RWPE2 (cell line): Measurements from ENCODE around the gene CSNK1G2.

Source experiments
- ATAC-seq: fragments of 200-7000 bp; cut with Tn5 transposase; 3 replicates; pipeline ENCODE4 v1.9.1; 2021; ENCODE audit warnings: low read depth
- DNase-seq: peaks from one replicate; pipeline ENCODE4 v3.0.0-alpha.2; 2020; ENCODE audit warnings: low spot score
- H3K27ac ChIP-seq: fragments of 450-650 bp; 2 replicates; pipeline ENCODE4 v1.5.1; 2017; ENCODE audit warnings: mild to moderate bottlenecking; ENCODE audit not compliant: poor library complexity, severe bottlenecking
- H3K27me3 ChIP-seq: fragments of 250-450 bp; sonication (Bioruptor Pico); 2 replicates; pipeline ENCODE4 v1.5.1; 2021; ENCODE audit warnings: mild to moderate bottlenecking, moderate library complexity; ENCODE audit not compliant: insufficient read depth, poor library complexity, severe bottlenecking
- H3K36me3 ChIP-seq: fragments of 250-450 bp; sonication (Bioruptor Pico); 2 replicates; pipeline ENCODE4 v1.5.1; 2020; ENCODE audit warnings: low read depth, mild to moderate bottlenecking, moderate library complexity
- H3K4me1 ChIP-seq: fragments of 250-450 bp; sonication (Bioruptor Pico); 2 replicates; pipeline ENCODE4 v1.5.1; 2021; ENCODE audit warnings: mild to moderate bottlenecking, moderate library complexity; ENCODE audit not compliant: insufficient read depth, poor library complexity, severe bottlenecking
- H3K4me3 ChIP-seq: fragments of 250-450 bp; sonication (Bioruptor Pico); 2 replicates; pipeline ENCODE4 v1.5.1; 2021; ENCODE audit warnings: mild to moderate bottlenecking, moderate library complexity; ENCODE audit not compliant: severe bottlenecking
- H3K9me3 ChIP-seq: fragments of 250-450 bp; sonication (Bioruptor Pico); 2 replicates; pipeline ENCODE4 v1.5.1; 2021; ENCODE audit warnings: mild to moderate bottlenecking, moderate library complexity; ENCODE audit not compliant: severe bottlenecking
- TF ChIP-seq, protein P1 (sequence below): fragments of 450-650 bp; IDR thresholded peaks from one replicate; pipeline ENCODE4 v1.5.1; 2017; ENCODE audit warnings: mild to moderate bottlenecking, moderate library complexity; ENCODE audit not compliant: poor library complexity, severe bottlenecking

CSNK1G2 gene

DNA sequence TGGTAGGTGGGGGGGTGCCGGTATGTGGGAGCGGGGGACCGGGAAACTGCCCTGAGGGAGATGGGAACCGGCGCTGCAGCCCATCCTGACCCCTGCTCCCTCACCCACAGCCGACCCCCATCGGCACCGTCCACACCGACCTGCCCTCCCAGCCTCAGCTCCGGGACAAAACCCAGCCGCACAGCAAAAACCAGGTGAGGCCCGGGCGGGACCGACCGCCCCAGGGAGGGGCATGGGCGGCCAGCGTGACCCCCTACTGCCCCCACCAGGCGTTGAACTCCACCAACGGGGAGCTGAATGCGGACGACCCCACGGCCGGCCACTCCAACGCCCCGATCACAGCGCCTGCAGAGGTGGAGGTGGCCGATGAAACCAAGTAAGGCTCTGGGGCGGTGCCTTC is 38.7 kb downstream of the CSNK1G2 start:
- Histone ChIP-seq H3K36me3 (peaks cover 40% of the 10 kb centered on the region), H3K4me3 (no peak overlapping the region), H3K27me3 (no peaks in the 10 kb centered on the region), H3K4me1 (no peaks in the 10 kb centered on the region), H3K27ac (no peak overlapping the region), H3K9me3 (no peaks in the 10 kb centered on the region)
- DNase-seq (peak; percentile 59), ATAC-seq (no peak)
- TF ChIP-seq, protein P1, sequence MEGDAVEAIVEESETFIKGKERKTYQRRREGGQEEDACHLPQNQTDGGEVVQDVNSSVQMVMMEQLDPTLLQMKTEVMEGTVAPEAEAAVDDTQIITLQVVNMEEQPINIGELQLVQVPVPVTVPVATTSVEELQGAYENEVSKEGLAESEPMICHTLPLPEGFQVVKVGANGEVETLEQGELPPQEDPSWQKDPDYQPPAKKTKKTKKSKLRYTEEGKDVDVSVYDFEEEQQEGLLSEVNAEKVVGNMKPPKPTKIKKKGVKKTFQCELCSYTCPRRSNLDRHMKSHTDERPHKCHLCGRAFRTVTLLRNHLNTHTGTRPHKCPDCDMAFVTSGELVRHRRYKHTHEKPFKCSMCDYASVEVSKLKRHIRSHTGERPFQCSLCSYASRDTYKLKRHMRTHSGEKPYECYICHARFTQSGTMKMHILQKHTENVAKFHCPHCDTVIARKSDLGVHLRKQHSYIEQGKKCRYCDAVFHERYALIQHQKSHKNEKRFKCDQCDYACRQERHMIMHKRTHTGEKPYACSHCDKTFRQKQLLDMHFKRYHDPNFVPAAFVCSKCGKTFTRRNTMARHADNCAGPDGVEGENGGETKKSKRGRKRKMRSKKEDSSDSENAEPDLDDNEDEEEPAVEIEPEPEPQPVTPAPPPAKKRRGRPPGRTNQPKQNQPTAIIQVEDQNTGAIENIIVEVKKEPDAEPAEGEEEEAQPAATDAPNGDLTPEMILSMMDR = no peak

DNA sequence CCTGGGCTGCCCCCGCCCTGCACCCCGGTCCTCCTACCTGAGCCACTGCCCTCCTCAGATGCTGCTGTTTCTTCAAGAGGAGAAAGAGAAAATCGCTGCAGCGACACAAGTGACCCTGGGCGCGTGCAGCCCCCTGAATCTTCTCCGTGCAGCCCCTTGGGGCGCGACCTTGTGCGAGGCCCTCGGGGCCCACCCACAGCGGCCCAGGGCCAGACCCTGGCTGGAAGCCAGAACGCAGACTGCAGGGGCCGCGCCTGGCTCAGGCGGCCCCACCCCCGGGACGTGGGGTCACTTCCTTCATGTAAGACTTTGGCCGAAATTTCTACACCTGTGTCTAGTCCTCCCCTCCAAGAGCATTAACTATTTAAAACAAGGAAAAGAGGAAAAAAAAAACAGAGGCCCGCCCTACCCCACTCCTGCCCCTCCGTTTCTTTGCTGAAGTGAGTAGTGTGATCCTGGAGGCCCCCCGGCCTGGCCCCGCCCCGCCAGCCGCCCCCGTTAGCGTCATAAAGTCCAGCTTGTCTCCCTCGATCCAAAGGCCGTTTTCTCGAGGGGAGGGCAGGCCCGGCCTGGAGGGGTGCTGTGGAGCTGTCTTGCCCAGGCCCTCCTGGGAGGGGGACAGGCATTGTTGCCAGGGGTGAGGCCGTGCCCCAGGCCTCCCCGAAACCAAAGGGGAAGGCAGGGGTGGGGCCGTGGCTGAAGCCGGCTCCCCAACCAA is 39.3 kb downstream of the CSNK1G2 start:
- Histone ChIP-seq H3K9me3 (no peaks in the 10 kb centered on the region), H3K36me3 (peaks cover 36% of the 10 kb centered on the region), H3K27me3 (no peaks in the 10 kb centered on the region), H3K4me1 (no peaks in the 10 kb centered on the region), H3K27ac (no peak overlapping the region), H3K4me3 (no peak overlapping the region)
- DNase-seq (no peak), ATAC-seq (no peak)
- TF ChIP-seq, protein P1 = no peak

DNA sequence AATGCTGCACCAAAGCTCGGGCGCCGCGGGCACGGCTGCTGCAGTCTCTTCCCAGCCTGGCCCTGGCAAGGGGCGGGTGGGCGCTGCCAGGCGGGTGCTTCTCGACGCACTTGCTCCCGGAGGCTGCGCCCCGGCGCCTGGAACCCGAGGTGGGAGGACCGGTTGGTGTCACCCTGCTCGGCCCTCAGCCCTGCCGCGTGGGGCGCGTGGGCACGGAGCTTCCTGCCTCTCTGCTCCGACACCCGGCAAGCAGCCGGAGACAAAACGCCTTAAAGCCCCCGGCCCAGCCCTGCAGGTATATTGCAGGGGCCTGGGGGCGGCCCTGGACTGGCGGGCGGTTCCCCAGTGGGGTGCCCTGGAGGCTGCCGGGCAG is 39.8 kb downstream of the CSNK1G2 start:
- H3K27me3 ChIP-seq = no peaks in the 10 kb centered on the region
- H3K36me3 ChIP-seq = peaks cover 31% of the 10 kb centered on the region
- no peak overlapping the region for H3K4me3 ChIP-seq
- H3K9me3 ChIP-seq = no peaks in the 10 kb centered on the region
- no peak overlapping the region for H3K27ac ChIP-seq
- TF ChIP-seq, protein P1 = no peak
- ATAC-seq (no peak), DNase-seq (no peak)
- no peaks in the 10 kb centered on the region for H3K4me1 ChIP-seq

DNA sequence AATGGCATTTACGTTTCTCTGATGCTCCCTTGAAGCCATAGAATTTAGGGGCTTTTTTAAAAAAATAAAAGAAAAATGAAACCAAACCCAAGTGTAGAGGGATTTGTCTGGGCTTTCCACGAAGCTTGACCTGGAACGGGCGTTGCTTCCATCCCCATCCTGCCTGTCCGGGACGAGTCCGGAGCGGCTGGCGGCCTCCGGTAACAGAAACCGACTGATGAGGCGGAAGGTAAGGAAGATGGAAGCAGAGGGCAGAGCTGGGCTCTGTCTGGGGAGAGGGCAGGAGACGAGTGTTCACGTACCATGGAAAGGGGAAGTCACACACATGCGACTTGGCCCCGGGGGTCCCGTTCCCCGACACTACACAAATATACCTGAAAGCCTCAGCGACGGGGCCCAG is 40.3 kb downstream of the CSNK1G2 start:
- no peak overlapping the region for H3K4me3 ChIP-seq
- no peak overlapping the region for H3K27ac ChIP-seq
- H3K27me3 ChIP-seq = no peaks in the 10 kb centered on the region
- peaks cover 31% of the 10 kb centered on the region for H3K36me3 ChIP-seq
- TF ChIP-seq, protein P1 = no peak
- no peak for DNase-seq
- ATAC-seq = no peak
- H3K4me1 ChIP-seq = no peaks in the 10 kb centered on the region
- H3K9me3 ChIP-seq = no peaks in the 10 kb centered on the region

DNA sequence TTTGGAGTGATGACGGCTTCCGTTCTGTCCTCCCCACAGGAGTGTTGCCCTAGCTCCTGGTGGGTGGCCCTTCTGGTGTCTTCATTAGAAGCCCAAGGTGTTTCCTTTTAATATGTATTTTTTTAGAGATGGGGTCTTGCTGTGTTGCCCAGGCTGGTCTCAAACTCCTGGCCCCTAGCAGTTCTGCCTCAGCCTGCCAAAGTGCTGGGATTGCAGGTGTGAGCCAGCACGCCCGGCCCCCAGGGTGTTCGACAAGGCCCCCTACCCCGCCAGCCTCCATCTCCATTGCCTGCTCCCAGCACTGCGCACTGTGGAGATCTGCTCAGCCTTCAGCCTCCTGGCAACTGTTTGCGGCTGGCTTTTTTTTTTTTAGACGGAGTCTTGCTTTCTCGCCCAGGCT is 43.4 kb downstream of the CSNK1G2 start:
- H3K27me3 ChIP-seq = no peaks in the 10 kb centered on the region
- no peaks in the 10 kb centered on the region for H3K4me1 ChIP-seq
- H3K9me3 ChIP-seq = no peaks in the 10 kb centered on the region
- TF ChIP-seq, protein P1 = no peak
- ATAC-seq (no peak), DNase-seq (no peak)
- H3K36me3 ChIP-seq = peaks cover 46% of the 10 kb centered on the region
- no peak overlapping the region for H3K4me3 ChIP-seq
- no peak overlapping the region for H3K27ac ChIP-seq
